ENCODE data around the gene PLXDC2. TPM values are rescaled to one million over a fixed set of nuclear protein-coding genes. Genes with fewer than 3 reads are reported as not detected.

The PLXDC2 gene
- total RNA-seq, 5 donors from 2014 or later (not counting 1 experiment from before 2014, with no cell fraction given): 0.49 to 1.1 (median 0.56) TPM

- Mint-ChIP-seq H3K27me3 (no peaks in the 10 kb centered on the region), H3K4me3 (no peak overlapping the region), H3K9me3 (peaks cover 0 to 7% (median 6%) of the 10 kb centered on the region in 3 donors), H3K27ac (no peak overlapping the region), H3K4me1 (no peaks in the 10 kb centered on the region), H3K36me3 (no peaks in the 10 kb centered on the region)
- Histone ChIP-seq H3K27ac (ENCODE audit: low read length) (no peak overlapping the region), H3K4me1 (ENCODE audit: control insufficient read depth in 1 of 2, extremely low read depth in 1 of 2, insufficient read depth in 2 of 2, low read length in 2 of 2) (no peaks in the 10 kb centered on the region), H3K9me3 (no peaks in the 10 kb centered on the region), H3K4me3 (ENCODE audit: control insufficient read depth in 1 of 2, extremely low read depth in 1 of 2, low read length in 1 of 2) (no peak overlapping the region), H3K36me3 (ENCODE audit: control insufficient read depth in 2 of 2, extremely low read depth in 1 of 2, insufficient read depth in 1 of 2, low read length in 1 of 2) (no peaks in the 10 kb centered on the region), H3K27me3 (replicated peaks in 1 of 2; ENCODE audit: control insufficient read depth in 2 of 2, extremely low read depth in 1 of 2, insufficient read depth in 2 of 2, low read length in 1 of 2) (no peaks in the 10 kb centered on the region)
- ChIA-PET CTCF (no interaction called here), POLR2A (no interaction called here)
- DNase-seq: no peak
- WGBS (ENCODE audit: insufficient coverage): no CpG with 5 or more reads among the region's 2 CpGs
- no peak for ATAC-seq (replicated peaks in 1 of 4)
Measured at GRCh38 chr10:19970256-19970655, 154.0 kb downstream of the PLXDC2 start.

DNA sequence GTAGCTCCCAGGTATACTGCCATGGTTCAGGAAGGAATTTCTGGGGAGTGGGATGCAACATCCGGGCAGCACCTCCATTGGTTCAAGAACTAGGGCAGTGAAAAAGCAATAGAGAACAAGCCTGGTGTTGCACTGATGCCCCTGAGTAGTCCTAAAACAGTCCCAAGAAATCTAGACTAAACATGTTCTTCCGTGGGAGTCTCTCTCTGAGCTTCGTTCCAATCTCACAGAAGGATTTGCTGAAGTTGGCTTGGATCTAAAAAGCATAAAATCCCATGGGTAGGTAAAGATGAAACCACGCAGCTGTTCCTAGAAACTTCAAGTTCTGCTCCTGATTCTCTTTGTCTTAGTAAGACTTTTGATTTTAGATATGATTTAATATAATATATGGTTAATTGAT is 154.5 kb downstream of the PLXDC2 start:
- ATAC-seq (replicated peaks in 1 of 4) (no peak), DNase-seq (no peak)
- no peak overlapping the region for H3K27ac Mint-ChIP-seq
- H3K9me3 Mint-ChIP-seq: peaks cover 0 to 7% (median 6%) of the 10 kb centered on the region in 3 donors
- CTCF ChIA-PET: no interaction called here
- H3K9me3 ChIP-seq: no peaks in the 10 kb centered on the region
- no peak overlapping the region for H3K4me3 Mint-ChIP-seq
- WGBS (ENCODE audit: insufficient coverage): 86% methylated on average over 1 of the region's 4 CpGs
- POLR2A ChIA-PET: no interaction called here
- H3K36me3 ChIP-seq (ENCODE audit: control insufficient read depth in 2 of 2, extremely low read depth in 1 of 2, insufficient read depth in 1 of 2, low read length in 1 of 2): no peaks in the 10 kb centered on the region
- no peaks in the 10 kb centered on the region for H3K36me3 Mint-ChIP-seq
- H3K27me3 ChIP-seq (replicated peaks in 1 of 2; ENCODE audit: control insufficient read depth in 2 of 2, extremely low read depth in 1 of 2, insufficient read depth in 2 of 2, low read length in 1 of 2): no peaks in the 10 kb centered on the region
- H3K4me1 ChIP-seq (ENCODE audit: control insufficient read depth in 1 of 2, extremely low read depth in 1 of 2, insufficient read depth in 2 of 2, low read length in 2 of 2): no peaks in the 10 kb centered on the region
- no peaks in the 10 kb centered on the region for H3K27me3 Mint-ChIP-seq
- no peak overlapping the region for H3K27ac ChIP-seq (ENCODE audit: low read length)
- no peak overlapping the region for H3K4me3 ChIP-seq (ENCODE audit: control insufficient read depth in 1 of 2, extremely low read depth in 1 of 2, low read length in 1 of 2)
- H3K4me1 Mint-ChIP-seq: no peaks in the 10 kb centered on the region

- no peaks in the 10 kb centered on the region for H3K27me3 Mint-ChIP-seq
- DNase-seq (no peak), ATAC-seq (replicated peaks in 1 of 4) (no peak)
- H3K4me3 ChIP-seq (ENCODE audit: control insufficient read depth in 1 of 2, extremely low read depth in 1 of 2, low read length in 1 of 2): no peak overlapping the region
- H3K4me1 ChIP-seq (ENCODE audit: control insufficient read depth in 1 of 2, extremely low read depth in 1 of 2, insufficient read depth in 2 of 2, low read length in 2 of 2): no peaks in the 10 kb centered on the region
- peaks cover 0 to 6% (median 5%) of the 10 kb centered on the region in 3 donors for H3K9me3 Mint-ChIP-seq
- no peaks in the 10 kb centered on the region for H3K4me1 Mint-ChIP-seq
- POLR2A ChIA-PET: no interaction called here
- H3K27ac ChIP-seq (ENCODE audit: low read length): no peak overlapping the region
- H3K27me3 ChIP-seq (replicated peaks in 1 of 2; ENCODE audit: control insufficient read depth in 2 of 2, extremely low read depth in 1 of 2, insufficient read depth in 2 of 2, low read length in 1 of 2): no peaks in the 10 kb centered on the region
- CTCF ChIA-PET: interaction anchor here in 1 of 2 donors (0.6 kb wide), 1 partner anchor 22 kb away, joined by 7 read pairs; no protein-coding TSS in a partner anchor
- WGBS (ENCODE audit: insufficient coverage): 72% methylated on average over 6 of the region's 9 CpGs
- no peaks in the 10 kb centered on the region for H3K36me3 Mint-ChIP-seq
- no peaks in the 10 kb centered on the region for H3K9me3 ChIP-seq
- H3K27ac Mint-ChIP-seq: no peak overlapping the region
- H3K4me3 Mint-ChIP-seq: no peak overlapping the region
- H3K36me3 ChIP-seq (ENCODE audit: control insufficient read depth in 2 of 2, extremely low read depth in 1 of 2, insufficient read depth in 1 of 2, low read length in 1 of 2): no peaks in the 10 kb centered on the region
Measured at GRCh38 chr10:19971343-19972052, 155.3 kb downstream of the PLXDC2 start.

DNA sequence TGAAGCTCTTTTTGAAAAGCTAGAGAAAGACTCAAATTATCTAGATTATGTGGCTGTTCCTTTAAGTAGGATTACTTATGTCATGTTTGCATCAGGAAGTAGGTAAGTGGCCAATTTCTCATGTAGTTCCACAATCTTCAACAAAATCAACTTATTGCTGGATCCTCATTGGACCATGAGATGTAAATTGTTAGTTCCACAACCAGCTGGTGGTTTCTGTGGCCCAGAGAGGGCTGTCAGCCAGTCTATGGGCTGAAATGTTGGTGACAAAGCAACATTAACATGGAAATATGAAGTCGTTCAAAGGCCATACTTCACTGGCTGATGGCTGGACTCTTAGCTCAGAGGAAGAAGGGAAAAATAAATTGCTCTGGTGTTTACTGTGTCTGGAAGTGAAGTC is 157.9 kb downstream of the PLXDC2 start:
- Histone ChIP-seq H3K36me3 (ENCODE audit: control insufficient read depth in 2 of 2, extremely low read depth in 1 of 2, insufficient read depth in 1 of 2, low read length in 1 of 2) (no peaks in the 10 kb centered on the region), H3K9me3 (no peaks in the 10 kb centered on the region), H3K27ac (ENCODE audit: low read length) (no peak overlapping the region), H3K4me1 (ENCODE audit: control insufficient read depth in 1 of 2, extremely low read depth in 1 of 2, insufficient read depth in 2 of 2, low read length in 2 of 2) (no peaks in the 10 kb centered on the region), H3K27me3 (replicated peaks in 1 of 2; ENCODE audit: control insufficient read depth in 2 of 2, extremely low read depth in 1 of 2, insufficient read depth in 2 of 2, low read length in 1 of 2) (no peaks in the 10 kb centered on the region), H3K4me3 (ENCODE audit: control insufficient read depth in 1 of 2, extremely low read depth in 1 of 2, low read length in 1 of 2) (no peak overlapping the region)
- CTCF ChIA-PET: no interaction called here
- Mint-ChIP-seq H3K4me1 (no peaks in the 10 kb centered on the region), H3K27ac (no peak overlapping the region), H3K9me3 (peaks cover 0 to 11% (median 8%) of the 10 kb centered on the region in 3 donors), H3K27me3 (no peaks in the 10 kb centered on the region), H3K36me3 (no peaks in the 10 kb centered on the region), H3K4me3 (no peak overlapping the region)
- POLR2A ChIA-PET: interaction anchor here in 1 of 2 donors (0.9 kb wide), 1 partner anchor 618 kb away, joined by 3 read pairs; no protein-coding TSS in a partner anchor
- 44% methylated on average over 1 of the region's 1 CpG for WGBS (ENCODE audit: insufficient coverage)
- peak in 1 of 35 experiments; percentile 15 for DNase-seq
- ATAC-seq (replicated peaks in 1 of 4): no peak

GRCh38 chr10:19974554-19974953 is 158.3 kb downstream of the PLXDC2 start:
- Histone ChIP-seq H3K36me3 (ENCODE audit: control insufficient read depth in 2 of 2, extremely low read depth in 1 of 2, insufficient read depth in 1 of 2, low read length in 1 of 2) (no peaks in the 10 kb centered on the region), H3K9me3 (no peaks in the 10 kb centered on the region), H3K27me3 (replicated peaks in 1 of 2; ENCODE audit: control insufficient read depth in 2 of 2, extremely low read depth in 1 of 2, insufficient read depth in 2 of 2, low read length in 1 of 2) (no peaks in the 10 kb centered on the region), H3K27ac (ENCODE audit: low read length) (no peak overlapping the region), H3K4me3 (ENCODE audit: control insufficient read depth in 1 of 2, extremely low read depth in 1 of 2, low read length in 1 of 2) (no peak overlapping the region), H3K4me1 (ENCODE audit: control insufficient read depth in 1 of 2, extremely low read depth in 1 of 2, insufficient read depth in 2 of 2, low read length in 2 of 2) (no peaks in the 10 kb centered on the region)
- no peak for ATAC-seq (replicated peaks in 1 of 4)
- WGBS (ENCODE audit: insufficient coverage): no CpG with 5 or more reads among the region's 2 CpGs
- peaks cover 0 to 11% (median 8%) of the 10 kb centered on the region in 3 donors for H3K9me3 Mint-ChIP-seq
- no peak overlapping the region for H3K4me3 Mint-ChIP-seq
- no peaks in the 10 kb centered on the region for H3K36me3 Mint-ChIP-seq
- H3K27ac Mint-ChIP-seq: no peak overlapping the region
- POLR2A ChIA-PET: no interaction called here
- no peaks in the 10 kb centered on the region for H3K27me3 Mint-ChIP-seq
- no peaks in the 10 kb centered on the region for H3K4me1 Mint-ChIP-seq
- no peak for DNase-seq
- CTCF ChIA-PET: no interaction called here

- Histone ChIP-seq H3K9me3 (no peaks in the 10 kb centered on the region), H3K4me1 (ENCODE audit: control insufficient read depth in 1 of 2, extremely low read depth in 1 of 2, insufficient read depth in 2 of 2, low read length in 2 of 2) (no peaks in the 10 kb centered on the region), H3K27me3 (replicated peaks in 1 of 2; ENCODE audit: control insufficient read depth in 2 of 2, extremely low read depth in 1 of 2, insufficient read depth in 2 of 2, low read length in 1 of 2) (no peaks in the 10 kb centered on the region), H3K36me3 (ENCODE audit: control insufficient read depth in 2 of 2, extremely low read depth in 1 of 2, insufficient read depth in 1 of 2, low read length in 1 of 2) (no peaks in the 10 kb centered on the region), H3K27ac (ENCODE audit: low read length) (no peak overlapping the region), H3K4me3 (ENCODE audit: control insufficient read depth in 1 of 2, extremely low read depth in 1 of 2, low read length in 1 of 2) (no peak overlapping the region)
- no peak for ATAC-seq (replicated peaks in 1 of 4)
- Mint-ChIP-seq H3K9me3 (peaks cover 0 to 8% (median 8%) of the 10 kb centered on the region in 3 donors), H3K4me1 (no peaks in the 10 kb centered on the region), H3K27ac (no peak overlapping the region), H3K27me3 (no peaks in the 10 kb centered on the region), H3K4me3 (no peak overlapping the region), H3K36me3 (no peaks in the 10 kb centered on the region)
- ChIA-PET CTCF (no interaction called here), POLR2A (no interaction called here)
- WGBS (ENCODE audit: insufficient coverage): 60% methylated on average over 1 of the region's 3 CpGs
- DNase-seq: no peak
Measured at GRCh38 chr10:19977097-19977521, 160.9 kb downstream of the PLXDC2 start.

All from T-cell (primary cell).